IPS-NIHi7 (cell line): ENCODE data around the gene WDR33.

Source experiments
- DNase-seq: peaks from one replicate; pipeline ENCODE4 v3.0.0; 2012; ENCODE audit warnings: mixed read lengths; ENCODE audit errors: extremely low spot score

Gene WDR33

GRCh38 chr2:127656569-127657231 lies 154.3 kb downstream of the WDR33 start:
- DNase-seq, result no peak

DNA sequence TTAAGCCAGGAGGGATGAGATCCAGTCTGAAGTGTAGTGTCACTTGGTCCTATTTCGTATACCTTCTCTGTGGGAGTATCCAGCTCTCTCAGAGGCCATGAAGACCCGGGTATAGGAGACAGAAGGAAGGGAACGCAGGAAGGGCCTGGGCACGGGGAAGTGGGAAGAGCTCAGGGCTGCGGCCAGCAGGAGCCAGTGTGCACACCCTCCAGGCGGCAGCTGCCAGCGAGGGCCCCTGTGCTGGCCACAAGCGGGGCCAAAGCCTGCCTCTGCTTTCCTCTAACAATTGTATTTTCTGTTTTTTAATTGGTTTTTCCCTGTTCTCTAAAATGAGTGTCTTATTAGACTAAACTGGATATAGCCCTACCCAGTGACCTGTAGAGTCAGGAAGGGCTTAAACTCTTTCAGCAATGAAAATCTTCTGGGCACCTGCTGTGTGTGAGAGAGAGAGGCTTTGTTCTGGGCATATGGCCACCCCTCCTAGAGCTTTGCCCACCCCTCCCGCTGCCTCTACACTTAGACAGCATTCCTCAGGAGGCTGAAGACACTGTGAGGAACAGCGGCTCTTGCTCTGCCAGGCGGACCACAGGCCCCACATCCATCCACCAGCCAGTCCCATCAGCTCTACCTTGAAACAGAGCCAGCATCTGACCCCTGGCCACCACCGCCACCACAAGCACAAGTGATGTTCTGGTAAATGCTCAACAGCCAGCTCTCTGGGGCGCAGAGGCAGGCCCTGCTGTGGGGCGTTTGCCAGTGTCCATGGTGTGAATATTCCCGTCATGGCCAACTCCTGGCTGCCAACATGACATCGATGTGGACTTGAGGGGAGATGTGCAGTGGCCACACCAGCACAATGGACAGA lies 155.5 kb downstream of the WDR33 start:
- no peak for DNase-seq

DNA sequence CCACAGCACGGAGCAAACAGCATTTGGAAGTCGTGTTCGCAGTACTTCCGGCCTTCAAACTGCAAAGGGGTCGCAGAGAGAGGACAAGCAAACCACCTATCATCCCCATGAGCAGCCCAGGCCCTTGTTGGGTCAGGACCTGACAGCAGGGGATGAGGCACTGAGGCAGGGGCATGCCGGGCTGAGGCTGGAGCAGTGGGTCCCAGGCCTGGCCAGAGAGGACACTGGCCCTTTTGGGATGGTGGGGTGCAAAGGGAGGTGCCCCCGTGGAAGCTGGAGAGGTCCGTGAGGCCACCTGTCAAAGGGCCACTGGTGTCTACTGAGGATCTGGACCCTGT lies 156.2 kb downstream of the WDR33 start:
- no peak for DNase-seq

GRCh38 chr2:127654084-127654837 lies 156.7 kb downstream of the WDR33 start:
- no peak for DNase-seq

GRCh38 chr2:127653421-127654083 lies 157.4 kb downstream of the WDR33 start:
- no peak for DNase-seq

DNA sequence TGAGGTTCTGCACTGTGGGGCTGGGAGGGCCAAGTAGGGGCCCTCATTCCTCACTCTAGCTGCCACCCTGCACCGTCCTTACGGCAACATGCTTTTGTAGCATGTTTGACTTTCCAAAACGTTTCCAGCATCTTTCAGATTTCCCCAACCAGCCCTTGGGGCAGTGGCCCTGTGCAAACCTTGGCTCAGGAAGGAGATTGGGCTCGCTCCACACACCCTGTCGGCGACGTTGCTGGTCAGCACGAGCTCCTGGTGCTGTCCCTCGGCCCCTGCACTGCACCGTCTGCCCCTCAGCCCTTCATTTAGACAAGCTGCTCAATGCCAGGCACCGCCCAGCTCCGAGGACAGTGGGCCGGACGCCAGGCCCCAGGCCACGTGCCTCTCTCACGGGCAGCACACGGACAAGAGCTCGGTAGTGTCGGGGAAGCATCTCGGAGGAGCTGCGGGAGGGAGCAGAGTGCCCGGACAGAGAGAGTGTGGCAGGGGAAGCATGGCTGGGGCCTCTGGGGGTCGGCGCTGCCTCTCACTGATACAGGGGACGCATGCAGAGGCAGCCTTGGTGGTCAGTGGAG lies 158.1 kb downstream of the WDR33 start:
- DNase-seq, result no peak

DNA sequence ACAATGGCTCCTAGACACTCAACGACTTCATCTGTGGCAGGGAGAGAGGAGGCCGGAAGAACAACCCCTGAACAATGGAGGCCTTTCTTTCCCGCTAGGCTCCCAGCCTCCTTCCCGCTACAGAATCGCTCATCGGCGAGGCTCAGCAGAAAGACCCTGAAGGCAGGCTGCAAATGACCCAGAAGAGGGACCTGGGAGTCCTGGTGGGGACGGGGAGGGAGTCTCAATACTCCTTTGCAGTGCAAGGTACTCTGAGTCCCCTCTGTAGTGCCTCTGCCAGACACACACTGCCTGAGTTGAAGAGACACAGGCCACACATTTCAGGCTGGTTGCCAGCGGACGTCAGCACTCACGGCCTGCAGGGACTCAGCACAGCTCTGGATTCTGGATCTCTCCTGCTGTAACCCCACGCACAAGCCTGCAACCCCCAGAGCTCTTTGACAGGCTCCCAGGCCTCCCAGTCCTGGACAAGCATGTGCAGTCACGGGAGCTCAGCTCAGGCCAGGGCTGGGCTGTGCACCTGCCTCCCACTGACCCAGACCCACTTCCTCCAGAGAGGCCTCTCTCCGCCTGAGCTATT lies 158.9 kb downstream of the WDR33 start:
- DNase-seq, result no peak

GRCh38 chr2:127651381-127651809 lies 159.6 kb downstream of the WDR33 start:
- no peak for DNase-seq
